Lung microvascular endothelial cell (primary cell): ENCODE measurements around the gene GPATCH2. TPM values are rescaled to one million over a fixed set of nuclear protein-coding genes. Genes with fewer than 3 reads are reported as not detected.
"Not testable (repeated sequence)": the region's sequence is repeated elsewhere in the genome, so short reads cannot be mapped to it uniquely, and the experiment has no call there.

Experiments used
- DNase-seq, 2 donors: peaks; one replicate each; pipeline versions ENCODE4 v3.0.0 to v3.0.0-alpha.2; 2010; ENCODE audit warnings: low read depth in 2 of 2
- total RNA-seq: library from RNA; depleted of rRNA; stranded (reverse); fragments of >200 nt; gene quantifications from 2 replicates; pipeline ENCODE4 v1.2.1, GENCODE V29; 2014

GPATCH2 gene
- total RNA-seq, 1 donor from 2014 or later = 14.5 TPM

GRCh38 chr1:217526636-217527035 is 104.3 kb downstream of the GPATCH2 start:
- no peak for DNase-seq

- peak; percentile 22 to 52 for DNase-seq
Measured at GRCh38 chr1:217525773-217526490, 105.0 kb downstream of the GPATCH2 start.

GRCh38 chr1:217524787-217525520 is 105.9 kb downstream of the GPATCH2 start:
- peak in 1 of 2 donors; percentile 40 for DNase-seq

GRCh38 chr1:217523921-217524320 is 107.0 kb downstream of the GPATCH2 start:
- DNase-seq = not testable (repeated sequence)

GRCh38 chr1:217522277-217522676 is 108.6 kb downstream of the GPATCH2 start:
- no peak for DNase-seq

GRCh38 chr1:217521317-217521716 is 109.6 kb downstream of the GPATCH2 start:
- DNase-seq = no peak

GRCh38 chr1:217506878-217507277 is 124.0 kb downstream of the GPATCH2 start:
- no peak for DNase-seq

- DNase-seq = no peak
Measured at GRCh38 chr1:217498209-217498608, 132.7 kb downstream of the GPATCH2 start.

- DNase-seq = no peak
Measured at GRCh38 chr1:217495249-217495648, 135.6 kb downstream of the GPATCH2 start.

- no peak for DNase-seq
Measured at GRCh38 chr1:217494767-217495166, 136.1 kb downstream of the GPATCH2 start.

- no peak for DNase-seq
Measured at GRCh38 chr1:217493290-217493689, 137.6 kb downstream of the GPATCH2 start.

- no peak for DNase-seq
Measured at GRCh38 chr1:217484871-217485270, 146.0 kb downstream of the GPATCH2 start.

GRCh38 chr1:217482356-217483102 is 148.4 kb downstream of the GPATCH2 start:
- peak in 1 of 2 donors; percentile 86 for DNase-seq

- no peak for DNase-seq
Measured at GRCh38 chr1:217478450-217478849, 152.4 kb downstream of the GPATCH2 start.

- DNase-seq = no peak
Measured at GRCh38 chr1:217472915-217473314, 158.0 kb downstream of the GPATCH2 start.

GRCh38 chr1:217471403-217471802 is 159.5 kb downstream of the GPATCH2 start:
- no peak for DNase-seq

- DNase-seq = peak in 1 of 2 donors; percentile 17
Measured at GRCh38 chr1:217469983-217470382, 160.9 kb downstream of the GPATCH2 start.

GRCh38 chr1:217465102-217465501 is 165.8 kb downstream of the GPATCH2 start:
- no peak for DNase-seq

- DNase-seq = no peak
Measured at GRCh38 chr1:217462666-217463065, 168.2 kb downstream of the GPATCH2 start.

- no peak for DNase-seq
Measured at GRCh38 chr1:217462159-217462558, 168.7 kb downstream of the GPATCH2 start.

- DNase-seq = no peak
Measured at GRCh38 chr1:217457016-217457415, 173.9 kb downstream of the GPATCH2 start.

GRCh38 chr1:217456261-217456660 is 174.6 kb downstream of the GPATCH2 start:
- no peak for DNase-seq
